IPS-18c (cell line): ENCODE data around the gene OR4E2.
"Not testable (repeated sequence)": the region's sequence is repeated elsewhere in the genome, so short reads cannot be mapped to it uniquely, and the experiment has no call there.

Experiments used
- H3K4me3 ChIP-seq: 2 replicates; pipeline ENCODE4 v1.7.0; 2013; ENCODE audit warnings: low read depth, mild to moderate bottlenecking, low read length, moderate library complexity; ENCODE audit not compliant: insufficient read depth
- H3K9me3 ChIP-seq: one replicate; pipeline ENCODE4 v1.6.1; 2013; ENCODE audit warnings: mild to moderate bottlenecking, low read length, moderate library complexity; ENCODE audit not compliant: control insufficient read depth, insufficient read depth

The OR4E2 gene, protein sequence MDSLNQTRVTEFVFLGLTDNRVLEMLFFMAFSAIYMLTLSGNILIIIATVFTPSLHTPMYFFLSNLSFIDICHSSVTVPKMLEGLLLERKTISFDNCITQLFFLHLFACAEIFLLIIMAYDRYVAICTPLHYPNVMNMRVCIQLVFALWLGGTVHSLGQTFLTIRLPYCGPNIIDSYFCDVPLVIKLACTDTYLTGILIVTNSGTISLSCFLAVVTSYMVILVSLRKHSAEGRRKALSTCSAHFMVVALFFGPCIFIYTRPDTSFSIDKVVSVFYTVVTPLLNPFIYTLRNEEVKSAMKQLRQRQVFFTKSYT

DNA sequence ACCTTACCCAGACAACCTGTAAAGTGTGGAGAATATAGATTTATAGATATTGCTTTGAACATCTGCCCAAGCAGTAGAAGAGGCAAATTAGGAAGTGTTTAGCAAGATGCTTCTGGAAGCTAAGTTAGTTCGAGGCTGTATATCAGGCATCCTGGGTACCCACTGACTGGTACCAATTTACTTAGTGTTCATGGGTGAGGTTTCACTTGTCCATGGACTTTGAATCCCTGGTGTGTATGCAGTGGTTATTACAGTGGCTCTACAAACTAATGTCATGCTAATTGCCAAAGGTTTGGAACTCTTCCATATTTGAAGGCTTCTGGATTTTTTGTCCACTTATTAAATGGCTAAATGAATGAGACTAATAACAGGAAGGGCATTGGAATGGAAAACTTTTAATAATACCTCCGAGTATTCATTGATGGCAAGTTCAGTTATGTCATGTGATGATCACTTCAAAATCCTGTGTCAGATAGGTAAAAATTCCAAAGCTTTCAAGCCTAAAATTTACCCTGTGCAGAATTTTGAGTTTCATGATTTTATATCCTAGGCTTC lies at the start of gene OR4E2:
Gene OR4E2, plus strand, starts transcription at position 505 of the 555 bp plus-strand sequence. CDS start 11,248 bp downstream, outside the sequence.
- H3K4me3 ChIP-seq, result no peak within 1 kb of the TSS

DNA sequence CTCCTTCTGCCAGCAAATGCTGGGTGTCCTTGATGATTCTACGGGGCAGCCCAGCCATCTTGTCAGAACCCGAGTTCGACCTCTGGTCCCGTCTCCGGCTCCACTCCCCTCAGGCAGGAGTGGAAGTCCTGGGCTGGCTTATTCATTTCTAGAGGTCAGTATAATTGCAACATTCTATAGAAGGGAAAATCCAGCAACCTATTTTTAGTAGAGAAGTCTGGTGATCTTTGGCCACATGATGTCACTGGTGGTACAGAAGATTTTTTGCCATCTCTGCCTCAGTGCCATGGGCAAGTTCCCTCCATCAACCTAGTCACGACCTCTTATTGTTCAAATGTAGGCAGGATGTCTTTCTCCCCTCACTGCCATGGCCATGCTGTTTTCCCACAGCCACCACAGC lies 41.3 kb upstream of the OR4E2 start:
- Histone ChIP-seq H3K9me3 (no peaks in the 10 kb centered on the region), H3K4me3 (no peak overlapping the region)

More for the DNA sequence above, at the start of gene OR4E2:
- H3K9me3 ChIP-seq, result no peaks in the 10 kb centered on the region

DNA sequence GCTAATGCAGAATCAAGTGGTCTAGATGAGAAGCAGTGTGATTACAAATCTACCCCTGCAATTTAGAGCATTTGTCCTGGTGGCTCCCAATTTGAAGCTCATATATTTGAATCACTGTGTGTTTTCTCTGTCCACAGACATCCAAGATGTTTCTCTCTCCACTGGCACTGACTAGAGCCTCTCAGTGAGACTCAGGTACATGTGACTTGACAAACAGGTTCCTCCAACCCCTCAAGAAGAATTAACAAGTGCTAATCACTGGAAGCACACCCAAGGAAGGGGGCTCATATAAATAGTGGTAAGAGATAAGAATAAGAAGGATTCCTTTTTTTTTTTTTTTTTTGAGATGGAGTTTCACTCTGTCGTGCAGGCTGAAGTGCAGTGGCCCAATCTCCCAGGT lies 39.4 kb upstream of the OR4E2 start:
- H3K4me3 ChIP-seq, result no peak overlapping the region

DNA sequence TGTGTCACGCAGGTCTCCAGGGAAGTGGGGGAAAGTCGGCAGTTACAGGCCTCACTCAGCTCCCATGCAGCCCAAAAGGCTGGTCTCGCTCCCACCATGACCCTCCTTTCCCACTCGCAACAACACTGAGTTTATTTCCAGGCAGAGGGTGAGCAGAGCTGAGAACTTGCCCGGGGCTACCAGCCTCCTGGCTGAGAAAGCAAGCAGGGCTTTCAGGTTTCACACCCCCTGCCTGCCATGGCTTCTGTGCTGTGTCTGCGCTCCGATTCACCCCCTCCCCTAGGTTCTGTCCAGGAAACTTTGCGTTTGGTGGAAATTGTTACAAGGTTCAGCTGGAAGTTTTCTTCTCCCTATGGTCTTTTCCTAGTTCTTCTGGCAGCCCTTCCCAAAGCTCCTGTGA lies 36.0 kb upstream of the OR4E2 start:
- no peak overlapping the region for H3K4me3 ChIP-seq
- peaks cover 3% of the 10 kb centered on the region for H3K9me3 ChIP-seq

More for the DNA sequence above, 39.4 kb upstream of the OR4E2 start:
- no peaks in the 10 kb centered on the region for H3K9me3 ChIP-seq

GRCh38 chr14:21626491-21627230 lies 27.0 kb upstream of the OR4E2 start:
- Histone ChIP-seq H3K9me3 (no peaks in the 10 kb centered on the region), H3K4me3 (no peak overlapping the region)

DNA sequence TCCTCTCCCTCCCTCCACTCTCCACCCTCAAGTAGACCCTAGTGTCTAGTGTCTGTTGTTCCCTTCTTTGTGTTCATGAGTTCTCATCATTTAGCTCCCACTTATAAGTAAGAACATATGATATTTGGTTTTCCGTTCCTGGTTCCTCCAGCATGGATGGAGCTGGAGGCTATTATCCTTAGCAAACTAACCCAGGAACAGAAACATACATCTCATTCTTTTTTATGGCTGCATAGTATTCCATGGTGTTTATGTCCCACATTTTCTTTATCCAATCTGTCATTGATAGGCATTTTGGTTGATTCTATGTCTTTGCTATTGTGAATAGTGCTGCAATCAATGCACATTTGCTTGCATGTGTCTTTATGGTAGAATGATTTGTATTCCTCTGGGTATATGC lies 23.1 kb upstream of the OR4E2 start:
- not testable (repeated sequence) for H3K9me3 ChIP-seq, H3K4me3 ChIP-seq

DNA sequence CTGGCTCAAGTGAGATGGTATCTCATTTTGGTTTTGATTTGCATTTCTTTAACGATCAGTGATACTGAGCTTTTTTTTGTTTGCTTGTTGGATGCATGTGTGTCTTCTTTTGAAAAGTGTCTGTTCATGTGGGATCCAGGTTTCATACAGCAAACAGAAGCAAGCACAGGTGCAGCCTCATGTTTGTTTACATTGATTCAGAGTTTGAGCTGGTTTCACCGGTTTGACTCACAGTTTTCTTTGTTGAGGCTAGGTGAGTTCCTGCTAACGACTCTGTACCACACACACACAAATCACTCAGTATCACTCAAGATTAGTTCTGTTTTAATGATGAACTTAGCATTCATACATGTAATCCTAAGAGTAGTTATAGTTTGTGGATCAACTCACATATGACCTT lies 22.6 kb upstream of the OR4E2 start:
- no peak overlapping the region for H3K4me3 ChIP-seq
- no peaks in the 10 kb centered on the region for H3K9me3 ChIP-seq

DNA sequence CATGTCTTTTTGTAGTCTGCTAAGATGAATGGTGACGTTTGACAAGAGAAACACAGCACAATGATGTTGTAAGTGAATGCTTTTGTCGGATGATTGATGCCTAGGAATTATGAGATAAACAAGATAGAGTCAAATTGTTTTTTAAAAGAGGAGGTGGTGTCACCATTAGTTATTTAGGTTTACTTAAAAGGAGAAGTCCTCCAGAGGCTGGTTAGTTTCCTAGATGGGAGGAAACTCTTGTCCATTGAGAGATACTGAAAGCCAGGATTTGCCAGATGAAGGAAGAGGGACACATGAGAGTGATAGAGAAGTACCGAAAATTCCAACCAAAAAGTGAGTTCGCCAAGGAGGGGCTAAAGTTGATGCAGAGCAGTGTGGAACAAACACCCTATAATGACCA lies 18.8 kb upstream of the OR4E2 start, which contains the start of gene OR10G2:
Gene OR10G2, minus strand, starts transcription at position 101 of the 400 bp plus-strand sequence. Its CDS starts 98 bp downstream, at position 3.
- Histone ChIP-seq H3K4me3 (no peak within 1 kb of the TSS), H3K9me3 (no peaks in the 10 kb centered on the region)

DNA sequence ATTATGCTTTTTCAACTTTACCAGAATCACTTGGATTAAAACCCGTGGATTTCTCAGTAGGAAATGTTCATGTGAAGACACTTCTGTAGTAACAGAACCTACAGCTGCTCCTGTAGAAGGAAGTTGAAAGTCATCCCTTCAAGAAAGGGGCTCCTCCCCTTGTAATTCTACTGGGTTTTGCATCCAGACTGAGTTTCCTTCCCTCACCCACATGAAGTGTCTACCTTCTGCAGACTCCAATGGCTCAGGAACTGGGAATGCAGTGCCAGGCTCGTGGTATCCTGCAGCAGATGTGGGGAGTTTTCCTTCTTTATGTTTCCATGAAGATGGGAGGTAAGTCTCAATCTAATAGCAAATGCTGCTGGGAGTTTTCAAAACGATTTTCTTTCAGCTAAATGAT lies 11.0 kb upstream of the OR4E2 start:
- H3K9me3 ChIP-seq, result no peaks in the 10 kb centered on the region
- H3K4me3 ChIP-seq, result no peak overlapping the region

DNA sequence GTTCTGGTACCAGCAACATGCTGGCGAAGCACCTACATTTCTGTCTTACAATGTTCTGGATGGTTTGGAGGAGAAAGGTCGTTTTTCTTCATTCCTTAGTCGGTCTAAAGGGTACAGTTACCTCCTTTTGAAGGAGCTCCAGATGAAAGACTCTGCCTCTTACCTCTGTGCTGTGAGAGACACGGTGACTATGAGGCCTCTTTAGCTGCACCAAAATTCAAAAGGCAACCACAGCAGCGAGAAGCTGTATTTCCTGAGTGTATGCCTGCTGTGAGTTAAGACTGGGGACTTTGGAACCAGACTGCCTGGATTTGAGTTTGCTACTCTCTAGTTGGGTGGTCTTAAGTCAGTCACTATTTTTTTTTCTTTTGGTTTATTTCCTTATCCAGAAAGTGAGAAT lies 10.2 kb upstream of the OR4E2 start:
- H3K9me3 ChIP-seq, result no peaks in the 10 kb centered on the region
- no peak overlapping the region for H3K4me3 ChIP-seq

GRCh38 chr14:21647380-21647779 lies 6.3 kb upstream of the OR4E2 start:
- H3K9me3 ChIP-seq, result no peaks in the 10 kb centered on the region
- H3K4me3 ChIP-seq, result no peak overlapping the region

- Histone ChIP-seq H3K9me3 (no peaks in the 10 kb centered on the region), H3K4me3 (no peak overlapping the region)
These were observed 1.3 kb upstream of the OR4E2 start for GRCh38 chr14:21652209-21652808.

DNA sequence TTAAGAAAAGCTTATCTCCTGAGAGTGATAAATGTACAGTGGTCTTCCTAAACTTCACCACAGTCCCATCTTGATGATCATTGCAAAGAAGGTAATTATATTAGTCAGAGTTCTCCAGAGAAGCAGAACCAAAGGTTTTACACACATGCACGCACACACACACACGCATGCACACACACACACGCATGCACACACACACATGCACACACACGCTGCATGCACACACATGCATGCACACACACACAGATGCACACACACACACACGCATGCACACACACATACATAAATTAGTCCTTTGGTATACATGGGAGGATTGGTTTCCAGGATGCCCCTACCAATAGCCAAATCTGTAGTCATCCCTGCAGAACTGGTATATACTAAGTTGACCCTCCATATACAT lies 580 bp downstream of the OR4E2 start:
- H3K9me3 ChIP-seq, result no peaks in the 10 kb centered on the region

DNA sequence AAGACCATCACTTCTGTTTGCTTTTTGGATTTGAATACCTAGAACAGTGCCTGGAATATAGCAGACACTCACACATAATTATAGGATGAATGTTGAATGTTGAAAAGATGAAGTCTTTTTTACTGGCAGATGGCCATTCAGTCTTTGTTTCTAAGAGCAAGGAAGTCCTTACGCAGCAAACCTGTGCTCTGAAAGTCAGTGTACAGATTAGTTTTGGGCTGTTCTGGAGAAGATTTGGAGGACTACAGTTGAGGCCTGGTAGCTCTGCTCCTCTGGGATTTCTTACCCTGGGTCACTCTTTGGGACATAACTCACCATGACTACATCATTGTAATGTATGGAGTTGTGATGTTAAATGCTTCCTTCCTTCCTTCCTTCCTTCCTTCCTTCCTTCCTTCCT lies 3.3 kb downstream of the OR4E2 start:
- Histone ChIP-seq H3K9me3 (no peaks in the 10 kb centered on the region), H3K4me3 (no peak overlapping the region)

More for the DNA sequence above, 580 bp downstream of the OR4E2 start:
- H3K4me3 ChIP-seq, result no peak overlapping the region

- Histone ChIP-seq H3K4me3 (no peak overlapping the region), H3K9me3 (no peaks in the 10 kb centered on the region)
These were observed 14.7 kb downstream of the OR4E2 start for GRCh38 chr14:21668377-21668776.

DNA sequence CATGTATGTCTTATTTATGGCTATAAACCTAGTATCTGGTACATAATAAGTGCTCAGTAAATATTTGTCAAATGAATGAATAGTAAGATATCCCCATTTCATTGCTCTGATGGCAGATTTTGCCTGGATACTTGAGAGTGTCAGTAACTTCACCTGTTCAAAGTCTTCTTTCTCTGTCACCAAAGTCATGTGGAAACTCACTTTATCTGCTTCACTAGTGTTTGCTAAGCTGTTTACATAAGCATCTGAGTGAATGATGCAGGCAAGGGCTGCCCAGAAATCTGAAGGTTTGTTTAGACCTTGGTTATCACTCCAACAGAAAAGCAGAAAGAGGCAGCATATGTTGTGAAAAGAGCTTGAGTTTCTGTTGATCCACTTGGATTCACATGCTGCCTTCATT lies 15.6 kb downstream of the OR4E2 start:
- Histone ChIP-seq H3K4me3 (no peak overlapping the region), H3K9me3 (no peaks in the 10 kb centered on the region)

GRCh38 chr14:21671371-21671770 lies 17.7 kb downstream of the OR4E2 start:
- Histone ChIP-seq H3K9me3 (no peaks in the 10 kb centered on the region), H3K4me3 (no peak overlapping the region)

DNA sequence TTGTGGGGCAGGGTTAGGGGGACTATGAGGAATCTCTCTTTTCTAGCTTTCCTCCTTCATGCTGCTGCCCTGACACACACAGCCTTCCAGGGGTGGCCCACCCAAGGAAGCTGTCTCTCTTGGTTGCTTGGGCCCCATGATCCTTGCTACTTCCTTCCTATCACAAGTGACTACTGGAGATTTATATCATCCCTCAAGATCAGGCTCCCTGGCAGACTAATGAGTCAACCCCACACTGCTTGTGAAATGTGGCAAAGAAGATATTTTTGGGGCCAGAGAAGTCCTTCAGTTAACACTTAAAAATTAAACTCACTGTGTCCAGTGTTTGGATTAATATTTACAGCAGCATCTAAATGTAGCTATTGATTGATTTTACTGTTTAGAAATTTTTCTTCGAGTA lies 18.5 kb downstream of the OR4E2 start:
- Histone ChIP-seq H3K4me3 (no peak overlapping the region), H3K9me3 (no peaks in the 10 kb centered on the region)
